Mesendoderm (in vitro differentiated cells): Measurements from ENCODE around the gene PTGFRN.

Source experiments
- DNase-seq: peaks from one replicate; pipeline ENCODE4 v3.0.0; 2013
- H2AK5ac ChIP-seq: 2 replicates; pipeline ENCODE4 v1.6.1; 2013; ENCODE audit warnings: low read length, inconsistent platforms
- H2BK120ac ChIP-seq: 2 replicates; pipeline ENCODE4 v1.6.1; 2013; ENCODE audit warnings: low read depth, mild to moderate bottlenecking, low read length, moderate library complexity, mixed read lengths
- H2BK15ac ChIP-seq: replicated peaks from 2 replicates; pipeline ENCODE4 v1.6.1; 2013; ENCODE audit warnings: low read depth, mild to moderate bottlenecking, moderate library complexity
- H2BK5ac ChIP-seq: 2 replicates; pipeline ENCODE4 v1.6.1; 2013; ENCODE audit warnings: low read length, inconsistent platforms
- H3K18ac ChIP-seq: 2 replicates; pipeline ENCODE4 v1.6.1; 2013; ENCODE audit warnings: mild to moderate bottlenecking, low read length, mixed read lengths
- H3K23ac ChIP-seq: one replicate; pipeline ENCODE4 v1.6.1; 2013; ENCODE audit warnings: low read length
- H3K27ac ChIP-seq: 2 replicates; pipeline ENCODE4 v1.5.1; 2013; ENCODE audit warnings: low read depth, mild to moderate bottlenecking, inconsistent platforms, low read length, moderate library complexity
- H3K27me3 ChIP-seq: 2 replicates; pipeline ENCODE4 v1.6.1; 2013; ENCODE audit warnings: low read length, control low read depth, mild to moderate bottlenecking, inconsistent platforms; ENCODE audit not compliant: insufficient read depth, poor library complexity
- H3K36me3 ChIP-seq: 2 replicates; pipeline ENCODE4 v1.6.1; 2013; ENCODE audit warnings: low read length, inconsistent platforms; ENCODE audit not compliant: control insufficient read depth, insufficient read depth
- H3K4ac ChIP-seq: one replicate; pipeline ENCODE4 v1.6.1; 2013; ENCODE audit warnings: low read depth, mild to moderate bottlenecking, low read length, moderate library complexity
- H3K4me1 ChIP-seq: 2 replicates; pipeline ENCODE4 v1.6.1; 2013; ENCODE audit warnings: low read depth, low read length, inconsistent platforms; ENCODE audit not compliant: control insufficient read depth
- H3K4me2 ChIP-seq: 2 replicates; pipeline ENCODE4 v1.6.1; 2013; ENCODE audit warnings: low read length
- H3K4me3 ChIP-seq: 2 replicates; pipeline ENCODE4 v1.5.1; 2013; ENCODE audit warnings: mild to moderate bottlenecking, low read length
- H3K56ac ChIP-seq: one replicate; pipeline ENCODE4 v1.6.1; 2013; ENCODE audit warnings: low read length
- H3K79me1 ChIP-seq: 2 replicates; pipeline ENCODE4 v1.6.1; 2013; ENCODE audit warnings: low read length, inconsistent platforms
- H3K79me2 ChIP-seq: 2 replicates; pipeline ENCODE4 v1.6.1; 2013; ENCODE audit warnings: mild to moderate bottlenecking, low read length; ENCODE audit not compliant: control insufficient read depth, insufficient read depth
- H3K9ac ChIP-seq: 2 replicates; pipeline ENCODE4 v1.6.1; 2013; ENCODE audit warnings: low read length, inconsistent platforms
- H4K5ac ChIP-seq: one replicate; pipeline ENCODE4 v1.6.1; 2013; ENCODE audit warnings: low read length
- H4K8ac ChIP-seq: one replicate; pipeline ENCODE4 v1.6.1; 2013; ENCODE audit warnings: low read depth, mild to moderate bottlenecking, control low read depth, low read length, moderate library complexity
- WGBS: extraction: QIAGEN DNeasy Blood & Tissue Kit; methylation state at CpG from one replicate; pipeline ENCODE4 v1.1.7; 2013; ENCODE audit warnings: low lambda C conversion rate, missing lambda C conversion rate; ENCODE audit not compliant: insufficient coverage; ENCODE audit errors: extremely low coverage; 5-methylcytosine and 5-hydroxymethylcytosine counted together

Gene PTGFRN

DNA sequence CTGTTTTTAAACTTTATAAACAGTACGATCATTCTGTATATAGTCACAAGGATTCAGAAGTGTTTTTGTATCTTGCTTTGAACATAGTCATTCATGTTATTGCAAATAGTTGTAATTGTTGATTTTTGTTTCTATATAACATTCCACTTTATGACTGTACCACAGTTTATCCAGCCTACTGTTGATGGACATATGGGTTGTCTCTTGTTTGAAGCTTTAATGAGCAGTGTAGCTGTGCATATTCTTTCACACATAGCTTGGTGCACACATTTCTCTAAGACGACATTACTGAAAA, 98.0 kb downstream of the PTGFRN start:
- H3K27ac ChIP-seq, result no peak overlapping the region
- no peak overlapping the region for H3K23ac ChIP-seq
- no peak overlapping the region for H3K4me2 ChIP-seq
- no peaks in the 10 kb centered on the region for H3K79me2 ChIP-seq
- H3K4ac ChIP-seq, result no peak overlapping the region
- no peak overlapping the region for H3K4me3 ChIP-seq
- H3K79me1 ChIP-seq, result no peaks in the 10 kb centered on the region
- H3K9ac ChIP-seq, result no peak overlapping the region
- no peaks in the 10 kb centered on the region for H3K27me3 ChIP-seq
- H2BK15ac ChIP-seq, result no peak overlapping the region
- no peak overlapping the region for H4K5ac ChIP-seq
- no peak overlapping the region for H3K18ac ChIP-seq
- H3K56ac ChIP-seq, result no peak overlapping the region
- H2BK5ac ChIP-seq, result no peak overlapping the region
- peaks cover 5% of the 10 kb centered on the region for H3K4me1 ChIP-seq
- no CpG with 5 or more reads among the region's 2 CpGs for WGBS
- no peak overlapping the region for H2AK5ac ChIP-seq
- no peak overlapping the region for H2BK120ac ChIP-seq
- no peak overlapping the region for H4K8ac ChIP-seq
- no peaks in the 10 kb centered on the region for H3K36me3 ChIP-seq
- no peak for DNase-seq

DNA sequence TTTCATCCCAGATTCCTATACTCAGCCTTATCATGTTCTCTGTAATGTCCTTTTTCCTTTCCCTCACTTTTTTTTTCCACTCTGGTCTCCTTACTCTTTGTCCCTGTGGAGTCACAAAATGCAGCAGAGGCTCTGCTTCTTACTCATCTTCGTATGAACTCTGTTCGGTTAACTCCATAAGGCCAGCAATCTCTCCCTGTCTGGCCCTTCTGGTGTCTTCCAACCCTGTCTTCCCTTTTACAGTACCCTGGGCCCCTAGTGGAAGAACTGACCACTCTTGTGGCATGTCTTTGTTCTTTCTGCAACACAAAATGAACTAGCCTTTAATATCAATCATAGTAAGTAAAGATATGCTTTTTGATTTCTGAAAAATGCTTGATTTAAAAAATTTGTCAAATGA, 98.9 kb downstream of the PTGFRN start:
- no peak overlapping the region for H2BK5ac ChIP-seq
- no peak overlapping the region for H3K27ac ChIP-seq
- no peak overlapping the region for H2BK15ac ChIP-seq
- H3K4me3 ChIP-seq, result no peak overlapping the region
- no CpG with 5 or more reads among the region's 2 CpGs for WGBS
- H3K9ac ChIP-seq, result no peak overlapping the region
- no peaks in the 10 kb centered on the region for H3K79me1 ChIP-seq
- H2AK5ac ChIP-seq, result no peak overlapping the region
- H3K4ac ChIP-seq, result no peak overlapping the region
- H3K4me1 ChIP-seq, result no peaks in the 10 kb centered on the region
- H3K79me2 ChIP-seq, result no peaks in the 10 kb centered on the region
- H3K18ac ChIP-seq, result no peak overlapping the region
- H3K27me3 ChIP-seq, result no peaks in the 10 kb centered on the region
- H3K4me2 ChIP-seq, result no peak overlapping the region
- no peak overlapping the region for H4K8ac ChIP-seq
- DNase-seq, result no peak
- H2BK120ac ChIP-seq, result no peak overlapping the region
- no peak overlapping the region for H3K23ac ChIP-seq
- no peak overlapping the region for H4K5ac ChIP-seq
- H3K56ac ChIP-seq, result no peak overlapping the region
- H3K36me3 ChIP-seq, result no peaks in the 10 kb centered on the region

DNA sequence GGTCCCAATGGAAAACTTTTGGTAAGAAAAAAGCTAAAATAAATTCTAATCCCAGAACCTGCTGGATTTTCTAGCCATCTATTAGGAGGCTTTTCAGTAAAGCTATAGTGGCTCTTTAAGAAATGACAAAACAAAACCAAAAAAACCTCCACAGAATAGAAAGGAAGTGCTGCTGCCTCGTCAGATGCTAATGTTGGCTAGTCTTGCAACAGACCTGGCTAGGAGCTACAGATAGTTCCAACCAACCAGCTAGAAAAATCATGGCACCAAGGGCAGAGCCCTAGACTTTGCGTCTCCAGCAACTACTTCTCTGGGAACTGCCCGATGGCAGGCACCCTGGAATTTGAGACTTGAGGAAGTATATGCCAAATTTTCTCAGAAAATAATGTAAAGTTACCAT, 99.4 kb downstream of the PTGFRN start:
- no peaks in the 10 kb centered on the region for H3K4me1 ChIP-seq
- H3K27ac ChIP-seq, result no peak overlapping the region
- H3K18ac ChIP-seq, result no peak overlapping the region
- H3K27me3 ChIP-seq, result no peaks in the 10 kb centered on the region
- no peak overlapping the region for H3K56ac ChIP-seq
- H3K4ac ChIP-seq, result no peak overlapping the region
- no peak overlapping the region for H2AK5ac ChIP-seq
- no peak overlapping the region for H2BK120ac ChIP-seq
- H2BK5ac ChIP-seq, result no peak overlapping the region
- H4K5ac ChIP-seq, result no peak overlapping the region
- no peak overlapping the region for H3K4me2 ChIP-seq
- no peak overlapping the region for H3K9ac ChIP-seq
- no CpG with 5 or more reads among the region's 3 CpGs for WGBS
- H2BK15ac ChIP-seq, result no peak overlapping the region
- no peaks in the 10 kb centered on the region for H3K79me2 ChIP-seq
- no peaks in the 10 kb centered on the region for H3K36me3 ChIP-seq
- no peaks in the 10 kb centered on the region for H3K79me1 ChIP-seq
- no peak for DNase-seq
- no peak overlapping the region for H3K4me3 ChIP-seq
- H4K8ac ChIP-seq, result no peak overlapping the region
- no peak overlapping the region for H3K23ac ChIP-seq

DNA sequence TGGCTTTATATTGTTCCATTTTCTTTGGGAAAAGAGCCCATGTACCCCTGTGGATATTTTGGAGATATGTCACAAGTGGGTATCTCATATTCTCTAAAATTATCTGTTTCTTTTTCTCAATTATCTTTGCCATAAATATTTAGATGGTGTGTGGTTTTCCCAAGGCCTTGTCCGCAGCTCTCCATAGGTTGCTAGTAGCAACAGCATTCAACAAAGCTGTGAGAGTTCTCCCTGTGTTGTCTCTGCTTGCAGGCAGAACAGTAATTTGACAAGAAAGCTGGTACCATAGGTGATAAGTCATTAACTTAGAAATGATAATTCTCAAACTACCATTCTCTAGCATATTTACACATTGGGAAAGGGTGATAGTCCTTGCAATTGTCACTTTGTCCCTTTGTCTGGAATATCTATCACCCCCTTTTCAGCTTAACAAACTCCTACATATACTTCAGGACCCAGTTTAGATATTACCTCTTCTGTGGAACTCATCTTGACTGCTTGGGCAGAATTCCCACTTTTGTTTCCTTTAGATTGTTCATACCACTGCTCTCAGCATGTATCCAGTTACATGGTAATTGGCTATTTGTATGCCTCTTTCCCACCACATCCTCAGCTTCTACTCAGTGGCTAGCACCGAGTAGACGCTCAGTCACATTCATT, 100.7 kb downstream of the PTGFRN start:
- WGBS, result no CpG with 5 or more reads among the region's 3 CpGs
- Histone ChIP-seq H4K8ac (no peak overlapping the region), H3K27me3 (no peaks in the 10 kb centered on the region), H3K27ac (no peak overlapping the region), H2BK15ac (no peak overlapping the region), H3K4me2 (no peak overlapping the region), H3K4me1 (no peaks in the 10 kb centered on the region), H3K79me2 (no peaks in the 10 kb centered on the region), H2AK5ac (no peak overlapping the region), H3K9ac (no peak overlapping the region), H3K4me3 (no peak overlapping the region), H4K5ac (no peak overlapping the region), H3K18ac (no peak overlapping the region), H2BK120ac (no peak overlapping the region), H3K79me1 (no peaks in the 10 kb centered on the region), H3K4ac (no peak overlapping the region), H3K56ac (no peak overlapping the region), H2BK5ac (no peak overlapping the region), H3K23ac (no peak overlapping the region), H3K36me3 (no peaks in the 10 kb centered on the region)
- DNase-seq, result no peak

DNA sequence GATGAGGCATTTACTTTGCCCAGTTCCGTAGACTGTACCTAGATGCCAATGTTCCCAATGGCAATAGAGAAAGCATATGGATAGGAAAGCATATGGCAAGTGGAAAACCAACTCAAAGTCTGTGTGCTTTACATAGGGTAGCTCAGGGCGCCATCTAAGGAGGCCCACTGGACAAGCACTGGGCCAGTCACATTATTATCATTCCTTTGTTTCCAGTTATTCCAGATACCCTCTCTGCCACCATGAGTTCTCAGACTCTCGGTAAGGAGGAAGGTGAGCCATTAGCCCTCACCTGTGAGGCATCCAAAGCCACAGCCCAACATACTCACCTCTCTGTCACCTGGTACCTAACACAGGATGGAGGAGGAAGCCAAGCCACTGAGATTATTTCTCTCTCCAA, 101.6 kb downstream of the PTGFRN start:
- H2BK120ac ChIP-seq, result no peak overlapping the region
- H4K5ac ChIP-seq, result no peak overlapping the region
- H3K27ac ChIP-seq, result no peak overlapping the region
- no peak overlapping the region for H3K18ac ChIP-seq
- H3K36me3 ChIP-seq, result no peaks in the 10 kb centered on the region
- DNase-seq, result no peak
- no peaks in the 10 kb centered on the region for H3K4me1 ChIP-seq
- H2AK5ac ChIP-seq, result no peak overlapping the region
- H3K27me3 ChIP-seq, result no peaks in the 10 kb centered on the region
- no peak overlapping the region for H2BK15ac ChIP-seq
- no peak overlapping the region for H3K9ac ChIP-seq
- no peak overlapping the region for H4K8ac ChIP-seq
- H3K4ac ChIP-seq, result no peak overlapping the region
- no peaks in the 10 kb centered on the region for H3K79me2 ChIP-seq
- no peak overlapping the region for H3K56ac ChIP-seq
- H3K79me1 ChIP-seq, result no peaks in the 10 kb centered on the region
- H3K23ac ChIP-seq, result no peak overlapping the region
- H3K4me3 ChIP-seq, result no peak overlapping the region
- WGBS, result no CpG with 5 or more reads among the region's 3 CpGs
- H3K4me2 ChIP-seq, result no peak overlapping the region
- H2BK5ac ChIP-seq, result no peak overlapping the region

DNA sequence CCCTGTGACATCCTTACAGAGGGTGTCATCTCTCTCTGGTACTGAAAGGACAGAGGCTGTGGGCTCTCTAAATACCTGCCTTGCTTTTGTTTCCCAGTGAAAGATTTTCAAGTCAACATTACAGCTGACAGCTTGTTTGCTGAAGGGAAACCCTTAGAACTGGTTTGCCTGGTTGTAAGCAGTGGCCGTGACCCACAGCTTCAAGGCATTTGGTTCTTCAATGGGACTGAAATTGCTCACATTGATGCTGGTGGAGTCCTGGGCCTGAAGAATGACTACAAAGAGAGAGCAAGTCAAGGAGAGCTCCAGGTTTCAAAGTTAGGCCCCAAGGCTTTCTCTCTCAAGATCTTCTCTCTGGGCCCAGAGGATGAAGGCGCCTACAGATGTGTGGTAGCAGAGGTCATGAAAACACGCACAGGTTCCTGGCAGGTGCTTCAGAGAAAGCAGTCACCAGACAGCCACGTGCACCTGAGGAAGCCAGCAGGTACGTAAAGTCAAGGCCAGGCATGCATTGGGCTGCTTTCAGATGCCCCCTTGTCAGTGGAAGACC, 103.7 kb downstream of the PTGFRN start:
- H4K5ac ChIP-seq, result no peak overlapping the region
- WGBS, result no CpG with 5 or more reads among the region's 5 CpGs
- no peak overlapping the region for H3K9ac ChIP-seq

More for the DNA sequence above, 103.7 kb downstream of the PTGFRN start:
- Histone ChIP-seq H2BK120ac (no peak overlapping the region), H3K4me1 (no peaks in the 10 kb centered on the region), H3K4me3 (no peak overlapping the region), H3K27me3 (no peaks in the 10 kb centered on the region), H2BK15ac (no peak overlapping the region), H3K18ac (no peak overlapping the region), H3K27ac (no peak overlapping the region), H4K8ac (no peak overlapping the region), H3K36me3 (no peaks in the 10 kb centered on the region), H3K79me1 (no peaks in the 10 kb centered on the region), H3K79me2 (no peaks in the 10 kb centered on the region), H2BK5ac (no peak overlapping the region), H3K23ac (no peak overlapping the region), H2AK5ac (no peak overlapping the region), H3K56ac (no peak overlapping the region), H3K4me2 (no peak overlapping the region), H3K4ac (no peak overlapping the region)
- DNase-seq, result no peak
